ENCODE data around the gene TIMM17B. TPM values are rescaled to one million over a fixed set of nuclear protein-coding genes. Genes with fewer than 3 reads are reported as not detected.

TIMM17B gene
- polyA plus RNA-seq, 12 donors = 23.6 to 44.3 (median 28.5) TPM; not detected in 1

DNA sequence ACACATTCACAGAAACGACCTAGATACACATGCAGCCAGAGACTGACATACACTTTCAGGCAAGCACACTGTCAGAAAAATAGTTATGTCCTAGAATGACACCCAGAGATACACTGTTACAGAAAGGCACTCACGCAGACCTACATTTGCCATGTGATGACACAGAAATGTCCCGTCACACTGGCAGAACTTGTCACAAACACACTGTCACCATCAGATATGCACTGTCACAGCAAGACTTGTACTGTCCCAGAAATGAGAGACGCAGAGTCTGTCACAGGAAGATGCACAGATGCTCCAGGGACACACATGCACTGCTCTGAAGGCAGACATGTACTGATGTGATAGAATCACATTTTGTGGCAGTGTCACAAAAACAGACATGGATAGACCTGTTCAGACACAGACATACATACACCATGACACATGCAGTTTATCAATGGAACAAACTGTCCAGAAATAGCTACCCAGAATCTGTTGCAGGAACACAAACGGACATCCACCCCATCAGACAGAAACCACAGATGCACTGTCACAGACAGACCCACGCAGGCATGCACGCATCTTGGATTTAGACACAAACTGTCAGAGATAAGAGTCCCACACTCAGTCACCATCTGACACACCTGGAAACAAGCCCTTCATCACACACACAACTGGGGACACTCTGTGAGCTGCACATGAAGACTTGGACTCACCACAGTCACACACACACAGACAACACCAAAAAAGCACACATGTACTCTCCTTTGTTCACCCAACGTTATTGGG lies 22.6 kb upstream of the TIMM17B start:
- no peak for DNase-seq

DNA sequence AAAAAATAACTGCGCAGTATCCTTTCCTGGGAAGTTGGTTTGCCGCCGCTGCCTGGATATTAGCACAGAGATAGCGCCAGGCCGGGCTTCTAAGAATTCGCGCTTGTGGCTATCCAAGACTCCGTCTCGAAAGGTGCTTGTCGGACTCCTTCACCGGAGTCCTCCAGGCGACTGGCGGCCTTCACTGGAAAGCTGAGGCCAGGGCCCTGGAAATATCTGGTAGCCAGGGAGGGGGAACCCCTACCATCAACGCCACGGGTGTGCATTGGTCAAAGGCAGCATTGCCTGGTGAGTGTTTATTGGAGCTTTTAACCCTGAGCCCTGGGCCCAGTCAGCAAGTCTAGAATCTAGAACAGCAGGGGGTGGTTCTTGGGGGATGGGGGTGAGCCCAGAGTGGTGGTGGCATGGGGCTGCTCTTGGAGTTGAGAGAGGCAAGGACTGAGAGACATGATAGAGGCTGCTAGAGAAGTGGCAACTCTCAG lies 21.8 kb upstream of the TIMM17B start:
- no peak for DNase-seq

DNA sequence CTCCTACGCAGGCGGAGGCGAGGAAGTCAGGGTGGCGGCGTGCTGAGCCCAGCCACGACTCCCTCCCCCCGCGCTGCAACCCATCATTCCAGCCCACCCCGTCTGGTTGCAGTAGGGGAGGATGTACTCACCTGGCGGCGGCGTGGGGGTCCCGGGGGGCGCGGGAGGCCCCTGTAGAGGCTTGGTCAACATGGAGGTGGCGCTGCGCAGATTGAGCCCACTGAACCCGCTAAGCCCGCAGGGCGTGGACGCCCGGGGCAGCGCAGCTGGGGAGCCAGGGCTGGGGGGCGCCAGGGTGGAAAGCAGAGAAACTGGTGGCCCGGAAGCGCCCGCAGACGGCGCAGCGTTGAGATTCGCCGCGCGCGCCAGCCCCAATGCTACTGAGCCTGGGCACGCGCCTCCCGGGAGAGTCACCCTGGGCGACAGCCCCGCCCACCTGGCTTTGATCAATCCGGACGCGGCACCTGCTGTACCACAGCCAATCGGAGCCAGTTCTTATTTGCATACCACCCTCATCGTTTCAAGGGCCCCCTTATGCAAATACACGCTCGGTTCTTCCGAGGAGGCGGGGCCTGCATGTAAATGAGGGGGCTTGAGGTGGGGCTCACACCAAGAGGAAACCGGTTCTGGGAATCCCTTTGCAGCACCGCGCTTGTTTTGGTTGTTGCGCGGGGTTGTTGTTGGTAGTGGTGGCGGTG lies 21.2 kb upstream of the TIMM17B start, which contains the start of gene PIM2:
TSS of gene PIM2 (minus strand) at position 382 of the 698 bp plus-strand sequence. CDS start at position 192, 190 bp downstream.
- DNase-seq = peak; percentile 56

GRCh38 chrX:48918301-48918642 lies 20.7 kb upstream of the TIMM17B start:
- no peak for DNase-seq

DNA sequence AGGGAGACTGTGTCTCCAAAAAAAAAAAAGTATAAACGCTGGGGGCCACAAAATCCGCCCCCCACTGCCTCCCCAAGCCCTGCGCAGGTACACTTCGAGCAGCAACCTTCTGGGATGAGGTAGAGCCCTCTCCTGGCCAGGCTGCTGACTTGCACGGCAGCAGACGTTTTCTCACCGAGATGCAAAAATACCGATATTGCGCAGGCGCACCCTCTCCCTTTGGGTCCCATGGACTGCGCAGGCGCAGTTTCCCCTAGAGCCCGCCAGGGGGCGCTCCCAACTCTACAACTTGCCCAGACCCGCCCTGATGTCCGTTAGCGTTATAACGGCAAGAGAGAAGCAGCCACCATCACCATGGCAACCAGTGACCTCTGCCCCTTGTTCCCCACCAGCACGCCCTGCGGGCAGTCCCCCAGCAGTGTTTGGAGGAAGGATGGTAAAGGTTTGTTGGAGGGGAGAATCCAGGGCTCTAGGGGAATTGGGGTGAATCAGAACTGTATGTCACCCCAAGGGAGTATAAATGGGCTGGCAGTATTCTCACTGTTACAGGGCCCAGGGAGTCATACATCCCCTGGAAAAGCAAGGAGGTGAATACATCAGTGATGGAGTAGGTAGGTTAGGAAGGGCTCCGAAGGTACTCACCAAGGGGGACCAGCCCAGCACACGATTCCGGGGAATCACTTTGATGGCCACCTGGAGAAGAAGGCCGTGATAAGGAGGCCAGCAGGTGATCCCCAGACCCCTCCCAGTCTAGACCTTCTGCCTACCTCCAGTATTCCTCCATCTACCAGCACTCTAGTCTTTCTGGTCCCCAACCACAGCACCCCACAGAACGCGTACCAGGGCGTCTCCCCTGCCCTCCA lies 19.8 kb upstream of the TIMM17B start:
- DNase-seq = peak; percentile 89

DNA sequence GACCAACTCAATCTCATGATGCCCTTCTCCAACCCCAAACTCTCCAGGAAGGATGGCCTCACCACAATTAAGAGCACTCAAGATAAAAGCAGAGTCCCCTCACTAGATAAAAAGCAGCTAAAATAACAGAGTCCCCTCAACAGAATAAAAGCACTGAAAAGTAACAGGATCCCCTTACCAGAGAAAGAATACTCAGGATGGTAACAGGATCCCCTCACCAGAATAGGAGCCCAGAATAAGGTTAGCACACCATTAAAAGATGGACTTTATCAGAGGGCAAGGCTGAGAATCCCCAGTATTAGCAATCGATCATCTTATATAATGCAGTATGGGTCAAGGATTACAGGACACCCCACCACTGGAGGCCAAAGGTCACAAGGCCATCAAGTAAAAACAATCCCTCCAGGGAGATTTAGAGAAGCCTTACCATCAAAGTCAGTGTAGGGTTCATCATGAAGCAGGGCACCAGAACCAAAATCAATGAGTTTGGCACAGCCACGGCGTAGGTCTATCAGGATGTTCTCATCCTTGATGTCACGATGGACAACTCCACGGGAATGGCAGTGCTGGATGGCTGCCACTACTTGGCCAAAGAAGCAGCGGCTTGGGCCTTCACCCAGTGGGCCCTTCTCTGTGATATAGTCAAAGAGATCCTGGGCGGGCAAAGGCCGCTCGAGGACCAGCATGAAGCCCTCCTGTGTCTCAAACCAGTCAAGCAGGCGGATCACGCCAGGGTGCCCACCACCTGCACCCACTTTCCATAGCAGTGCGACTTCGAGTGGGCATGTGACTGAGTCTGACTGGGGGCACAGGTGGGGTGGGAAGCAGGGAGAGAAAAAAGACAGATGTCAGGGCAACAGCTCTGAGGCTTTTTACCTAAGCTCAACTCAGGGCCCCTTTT lies 17.3 kb upstream of the TIMM17B start:
- no peak for DNase-seq

- DNase-seq = no peak
Observed at GRCh38 chrX:48913605-48914366, 16.2 kb upstream of the TIMM17B start.

DNA sequence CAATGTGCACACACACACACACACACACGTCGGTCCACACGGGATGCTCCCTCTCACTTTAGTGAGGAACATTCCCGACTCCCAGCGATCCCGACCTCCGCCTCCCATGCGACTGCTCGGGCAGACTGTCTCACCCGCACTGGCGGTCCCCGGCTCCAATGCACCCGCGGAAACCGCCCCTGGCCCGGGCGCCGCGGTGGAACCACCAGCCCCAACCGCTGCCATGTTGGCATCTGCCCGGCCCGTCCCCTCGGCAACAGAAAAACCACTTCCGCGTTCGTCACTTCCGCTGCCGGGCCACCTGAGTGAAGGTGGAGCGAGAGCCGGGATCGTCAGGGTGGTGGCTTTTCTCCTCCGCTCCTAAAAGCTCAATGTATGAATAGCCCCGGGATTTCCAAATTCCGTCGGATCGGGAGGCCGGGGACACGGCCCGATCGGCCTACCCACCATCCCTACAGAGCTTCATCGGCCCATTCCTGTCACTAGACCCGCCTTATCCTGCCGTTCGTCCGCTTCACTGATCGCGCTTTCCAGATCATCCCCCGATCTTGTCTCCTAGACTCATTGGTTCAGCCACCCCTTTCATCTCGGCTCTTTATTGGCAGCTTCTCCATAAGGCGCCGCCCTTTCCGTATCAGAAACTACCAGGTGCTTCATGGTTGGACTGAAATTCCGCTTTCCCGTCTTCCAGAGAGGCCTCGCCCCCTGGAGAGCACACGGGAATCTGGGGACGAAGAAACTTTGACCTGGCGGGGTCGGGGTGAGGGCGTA lies 14.0 kb upstream of the TIMM17B start, which contains the start of gene SLC35A2:
TSS of gene SLC35A2 (minus strand) at position 235 of the 771 bp plus-strand sequence. CDS start at position 225, 10 bp downstream.
- peak; percentile 77 for DNase-seq

DNA sequence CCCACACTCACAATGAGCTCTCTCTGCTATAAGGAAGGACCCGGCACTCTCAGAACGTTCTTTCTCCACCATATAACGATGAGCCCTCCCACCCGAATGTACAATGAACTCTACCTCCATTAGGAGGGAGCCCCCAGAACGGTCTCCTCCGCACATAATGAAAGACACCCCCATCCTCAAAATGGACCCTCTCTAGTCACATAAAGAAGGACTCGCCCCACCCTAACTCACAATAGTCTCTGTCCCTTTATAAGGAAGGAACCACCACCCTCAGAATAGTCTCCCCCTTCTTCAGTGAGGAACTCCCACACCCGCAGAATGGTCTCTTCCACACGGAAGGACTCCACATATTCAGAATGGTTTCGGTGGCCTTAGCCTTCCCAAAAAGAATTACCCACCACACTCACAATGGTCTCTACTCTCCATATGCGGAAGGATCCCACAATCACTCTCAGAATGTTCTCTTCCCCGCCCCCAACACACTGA lies 13.4 kb upstream of the TIMM17B start:
- DNase-seq = no peak

DNA sequence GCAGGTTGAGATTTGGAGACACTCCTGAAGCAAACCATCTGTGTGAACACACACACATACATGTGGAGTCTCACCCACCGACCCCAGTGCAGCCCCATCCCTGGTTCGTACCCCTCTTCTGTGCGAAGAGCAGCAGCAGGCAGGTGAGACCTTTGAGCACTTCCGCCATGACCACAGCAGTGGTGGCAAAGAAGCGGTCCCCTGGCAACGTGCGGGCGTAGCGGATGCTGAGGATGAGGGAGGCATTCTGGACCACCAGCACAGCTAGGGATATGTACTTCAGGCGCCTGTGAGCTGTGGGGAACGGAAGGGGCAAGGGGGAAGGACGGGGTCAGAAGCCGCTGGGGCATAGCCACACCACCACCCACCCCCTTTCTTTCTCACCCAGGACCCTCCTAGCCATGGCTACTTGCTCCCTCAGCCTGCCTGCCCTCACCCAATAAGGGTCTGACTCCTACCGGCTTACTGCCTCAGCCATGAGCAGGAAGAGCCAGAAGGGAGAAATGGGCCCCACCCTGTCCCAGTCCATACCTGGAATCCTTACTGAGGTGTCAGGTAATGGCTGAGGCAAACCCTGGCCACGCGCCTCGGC lies 12.2 kb upstream of the TIMM17B start:
- no peak for DNase-seq

DNA sequence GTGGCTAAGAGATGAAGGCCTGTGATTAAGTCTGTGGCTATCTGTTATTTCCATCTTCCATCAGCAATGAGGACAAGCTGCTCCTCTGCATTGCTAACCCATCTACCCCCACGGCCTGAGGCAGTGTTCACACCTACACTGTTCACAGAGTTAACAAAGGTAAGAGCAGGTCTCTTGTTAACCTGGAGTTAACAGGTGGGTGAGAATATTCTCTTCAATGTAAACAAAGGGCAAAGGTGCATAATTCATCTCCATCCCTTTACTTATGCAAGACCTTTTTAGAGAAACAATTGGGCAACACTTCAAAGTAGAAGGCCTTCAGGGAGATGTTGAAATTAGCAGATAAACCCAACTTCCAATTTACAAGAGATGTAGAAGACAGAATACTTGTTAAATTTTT lies 11.0 kb upstream of the TIMM17B start:
- DNase-seq = no peak

DNA sequence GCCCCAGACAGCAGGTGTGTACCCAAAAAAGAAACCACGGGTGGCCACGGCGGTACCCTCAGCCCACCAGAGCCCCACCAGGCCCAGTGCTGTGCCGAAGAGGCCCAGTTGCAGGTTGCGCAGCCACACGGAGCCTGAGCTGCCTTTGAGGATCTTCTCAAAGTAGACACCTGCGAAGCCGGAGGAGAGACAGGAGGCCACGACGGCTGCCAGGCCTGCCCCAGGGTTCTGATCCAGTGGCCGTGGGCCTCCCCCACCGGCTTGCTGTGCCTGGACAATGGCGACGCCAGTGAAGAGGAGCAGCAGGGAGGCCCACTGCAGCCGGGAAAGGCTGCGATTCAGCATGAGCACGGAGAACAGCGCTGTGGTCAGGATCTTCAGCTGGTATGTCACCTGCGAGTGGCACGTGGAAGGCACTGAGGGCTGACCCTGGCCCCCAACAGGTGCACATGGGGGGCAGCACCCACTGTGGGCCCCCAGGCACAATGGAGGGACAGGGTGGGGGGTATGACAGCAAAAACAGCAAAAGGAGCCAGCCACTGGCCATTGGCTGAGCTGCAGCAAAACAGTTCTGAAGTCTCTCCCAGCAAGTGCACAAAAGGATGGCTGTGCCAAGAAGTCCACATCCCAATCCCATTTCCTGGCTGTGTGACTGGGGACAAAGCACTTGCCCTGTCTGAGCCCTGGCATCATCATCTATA lies 7.7 kb upstream of the TIMM17B start:
- DNase-seq = no peak

DNA sequence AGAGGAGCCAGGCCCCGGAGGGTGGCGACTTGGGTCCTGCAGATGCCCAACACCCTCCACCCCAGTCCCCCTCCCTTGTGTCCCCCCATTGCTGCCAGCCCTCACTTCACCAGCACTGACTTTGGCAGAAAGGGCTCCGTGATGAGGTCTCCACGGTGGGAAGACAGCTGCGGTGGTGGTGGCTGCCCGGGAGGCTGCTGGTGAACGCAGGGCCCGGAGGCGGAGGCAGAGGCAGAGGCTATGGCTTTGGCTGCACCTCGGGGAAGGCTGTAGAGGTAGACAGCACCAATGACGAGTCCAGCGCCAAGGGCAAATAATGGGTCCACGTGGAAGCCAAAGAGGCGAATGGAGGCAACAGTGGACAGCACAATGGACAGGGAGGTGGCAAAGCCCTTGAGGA lies 7.1 kb upstream of the TIMM17B start:
- DNase-seq = no peak

- no peak for DNase-seq
Observed at GRCh38 chrX:48904180-48904579, 6.6 kb upstream of the TIMM17B start.

- no peak for DNase-seq
Observed at GRCh38 chrX:48903290-48903689, 5.7 kb upstream of the TIMM17B start.

- DNase-seq = no peak
Observed at GRCh38 chrX:48902776-48903175, 5.2 kb upstream of the TIMM17B start.

- no peak for DNase-seq
Observed at GRCh38 chrX:48902135-48902534, 4.6 kb upstream of the TIMM17B start.

DNA sequence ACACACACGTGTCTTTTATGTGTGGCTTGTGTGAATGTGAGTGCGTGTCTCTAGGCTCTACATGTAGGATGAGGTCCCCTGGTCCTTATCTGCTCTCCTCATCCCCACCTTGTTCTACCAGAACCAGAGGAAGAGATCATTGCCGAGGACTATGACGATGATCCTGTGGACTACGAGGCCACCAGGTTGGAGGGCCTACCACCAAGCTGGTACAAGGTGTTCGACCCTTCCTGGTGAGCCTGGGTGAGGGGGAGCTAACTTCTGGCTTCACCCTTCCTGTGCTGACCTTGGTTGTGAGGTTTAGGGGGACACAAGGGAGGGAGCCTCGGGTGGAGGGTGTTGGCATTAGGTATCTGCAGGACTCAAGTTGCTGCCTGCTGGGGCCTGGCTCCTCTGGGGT lies 3.5 kb upstream of the TIMM17B start:
- no peak for DNase-seq
